Activated CD8-positive, alpha-beta memory T cell treated with anti-CD3 and anti-CD28 coated beads, Interleukin-2, amount 50 U/mL, for 48 hours (primary cell): Measurements from ENCODE around the gene LTBP1.

ENCODE experiments used
- DNase-seq: peaks from one replicate; pipeline ENCODE4 v3.0.0-alpha.2; 2020

Gene LTBP1

GRCh38 chr2:33443274-33443829, 496.6 kb downstream of the LTBP1 start:
- no peak for DNase-seq

DNA sequence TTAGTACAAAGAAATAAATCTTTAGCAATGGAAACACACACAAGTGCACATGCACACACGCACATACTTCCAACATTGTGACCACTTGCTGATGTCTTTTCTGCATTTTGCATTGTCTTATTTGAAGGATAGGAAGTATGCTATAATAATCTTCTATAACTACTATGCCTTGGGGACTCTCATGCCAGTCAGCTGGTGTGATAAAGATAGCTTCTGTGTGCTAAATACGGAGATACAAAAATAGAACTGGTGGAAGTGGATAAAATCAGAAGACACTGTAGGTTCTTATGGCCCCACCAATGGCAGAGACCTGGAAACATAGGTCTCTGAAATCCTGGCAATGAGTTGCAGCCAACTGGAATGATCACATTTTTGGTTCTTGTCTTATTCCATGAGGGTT, 498.2 kb downstream of the LTBP1 start:
- no peak for DNase-seq

GRCh38 chr2:33448220-33448899, 501.6 kb downstream of the LTBP1 start:
- no peak for DNase-seq
